Measurements from ENCODE around the gene DBR1. TPM values are rescaled to one million over a fixed set of nuclear protein-coding genes. Genes with fewer than 3 reads are reported as not detected.

Gene DBR1
- total and polyA plus RNA-seq, 2 experiments from 2014 or later, result 9.7 to 17.2 TPM

DNA sequence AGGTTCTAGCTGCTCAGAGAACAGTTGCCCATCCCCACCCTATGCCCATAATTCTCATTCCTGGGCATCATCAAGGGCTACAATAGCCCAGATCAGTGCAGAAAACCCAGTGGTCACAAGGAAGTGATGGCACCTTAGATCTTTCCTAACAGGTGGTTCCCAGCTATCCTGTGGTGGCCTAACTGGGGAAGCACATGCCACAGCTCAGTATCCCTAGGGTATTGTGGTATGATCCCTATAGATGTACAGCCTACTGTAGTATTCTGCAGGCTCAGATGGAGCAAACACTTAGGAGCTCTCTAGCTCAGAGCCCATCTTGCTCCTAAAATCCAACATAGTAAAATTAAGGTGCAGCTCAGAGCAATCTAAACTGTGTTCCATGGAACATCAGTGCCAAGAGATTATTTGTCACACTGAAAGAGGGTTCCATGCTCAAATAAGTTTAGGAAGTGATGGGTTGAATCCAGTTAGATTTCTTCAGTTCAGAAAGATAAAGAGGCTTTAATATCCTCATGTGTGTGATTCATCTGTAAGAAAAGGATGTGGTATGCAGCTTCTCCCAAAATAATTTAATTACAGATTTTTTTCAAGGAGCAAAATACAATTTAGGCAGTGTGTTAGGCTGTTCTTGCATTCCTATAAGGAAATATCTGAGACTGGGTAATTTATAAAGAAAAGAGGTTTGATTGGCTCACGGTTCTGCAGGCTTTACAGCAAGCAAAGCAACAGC lies 46.9 kb downstream of the DBR1 start:
- no peak overlapping the region for H3K4me3 ChIP-seq
- H3K4me2 ChIP-seq, result no peak overlapping the region
- peaks cover 3% of the 10 kb centered on the region; the same call in 1 of the 2 replicates for H3K36me3 ChIP-seq (ENCODE audit: insufficient read depth)
- H3K4me1 ChIP-seq (ENCODE audit: insufficient read depth), result no peaks in the 10 kb centered on the region
- H3K36me3 Mint-ChIP-seq (ENCODE audit: low read depth), result peaks cover 4% of the 10 kb centered on the region
- no peaks in the 10 kb centered on the region for H3K79me2 ChIP-seq (replicated peaks; ENCODE audit: insufficient read depth)
- H2AFZ ChIP-seq, result no peak overlapping the region
- no peaks in the 10 kb centered on the region for H3K27me3 ChIP-seq (ENCODE audit: insufficient read depth)
- no peak overlapping the region for H3K27ac ChIP-seq (ENCODE audit: low read depth)
- no peaks in the 10 kb centered on the region for H3F3A ChIP-seq (replicated peaks; ENCODE audit: low read depth)
- no peaks in the 10 kb centered on the region for H3K9me2 ChIP-seq (ENCODE audit: insufficient read depth)
- H4K20me1 ChIP-seq (replicated peaks; ENCODE audit: insufficient read depth), result no peaks in the 10 kb centered on the region
- H3K4me3 Mint-ChIP-seq, result no peak overlapping the region
- no peak for ATAC-seq
- no peak for DNase-seq (ENCODE audit: low spot score)
- TF ChIP-seq, protein P1, sequence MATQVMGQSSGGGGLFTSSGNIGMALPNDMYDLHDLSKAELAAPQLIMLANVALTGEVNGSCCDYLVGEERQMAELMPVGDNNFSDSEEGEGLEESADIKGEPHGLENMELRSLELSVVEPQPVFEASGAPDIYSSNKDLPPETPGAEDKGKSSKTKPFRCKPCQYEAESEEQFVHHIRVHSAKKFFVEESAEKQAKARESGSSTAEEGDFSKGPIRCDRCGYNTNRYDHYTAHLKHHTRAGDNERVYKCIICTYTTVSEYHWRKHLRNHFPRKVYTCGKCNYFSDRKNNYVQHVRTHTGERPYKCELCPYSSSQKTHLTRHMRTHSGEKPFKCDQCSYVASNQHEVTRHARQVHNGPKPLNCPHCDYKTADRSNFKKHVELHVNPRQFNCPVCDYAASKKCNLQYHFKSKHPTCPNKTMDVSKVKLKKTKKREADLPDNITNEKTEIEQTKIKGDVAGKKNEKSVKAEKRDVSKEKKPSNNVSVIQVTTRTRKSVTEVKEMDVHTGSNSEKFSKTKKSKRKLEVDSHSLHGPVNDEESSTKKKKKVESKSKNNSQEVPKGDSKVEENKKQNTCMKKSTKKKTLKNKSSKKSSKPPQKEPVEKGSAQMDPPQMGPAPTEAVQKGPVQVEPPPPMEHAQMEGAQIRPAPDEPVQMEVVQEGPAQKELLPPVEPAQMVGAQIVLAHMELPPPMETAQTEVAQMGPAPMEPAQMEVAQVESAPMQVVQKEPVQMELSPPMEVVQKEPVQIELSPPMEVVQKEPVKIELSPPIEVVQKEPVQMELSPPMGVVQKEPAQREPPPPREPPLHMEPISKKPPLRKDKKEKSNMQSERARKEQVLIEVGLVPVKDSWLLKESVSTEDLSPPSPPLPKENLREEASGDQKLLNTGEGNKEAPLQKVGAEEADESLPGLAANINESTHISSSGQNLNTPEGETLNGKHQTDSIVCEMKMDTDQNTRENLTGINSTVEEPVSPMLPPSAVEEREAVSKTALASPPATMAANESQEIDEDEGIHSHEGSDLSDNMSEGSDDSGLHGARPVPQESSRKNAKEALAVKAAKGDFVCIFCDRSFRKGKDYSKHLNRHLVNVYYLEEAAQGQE (IDR thresholded peaks at IDR 0.05; ENCODE audit: unreplicated experiment), result no peak
- TF ChIP-seq EZH2phosphoT487 (IDR thresholded peaks at IDR 0.05; ENCODE audit: unreplicated experiment) (no peak), ETS1 (IDR thresholded peaks at IDR 0.05) (no peak), CREB1 (CRISPR knock-in tag; IDR thresholded peaks at IDR 0.05; ENCODE audit: low read depth) (no peak), EZH2 (IDR thresholded peaks at IDR 0.05; ENCODE audit: low read depth, unreplicated experiment) (no peak), STAT1 (IDR thresholded peaks at IDR 0.05; ENCODE audit: unreplicated experiment) (no peak), ZNF462 (CRISPR knock-in tag; IDR thresholded peaks at IDR 0.05) (no peak)
- H3K27me3 Mint-ChIP-seq (ENCODE audit: insufficient read depth, low read depth, poor library complexity), result peaks cover 2% of the 10 kb centered on the region
- no peaks in the 10 kb centered on the region for H3K4me1 Mint-ChIP-seq
- peaks cover 10% of the 10 kb centered on the region for H3K9me3 Mint-ChIP-seq
- no peak overlapping the region for H3K27ac Mint-ChIP-seq
